AG04450 (cell line): ENCODE data around the gene C20orf141. TPM values are rescaled to one million over a fixed set of nuclear protein-coding genes. Genes with fewer than 3 reads are reported as not detected.

Experiments used
- CTCF ChIA-PET: fragments of 300-600, 350-600 bp; formaldehyde crosslinking; extraction: SDS; loops from one replicate; lab custom pipeline; 2022; ENCODE audit warnings: antibody characterized with exemption, inconsistent platforms; lab: Charles Lee
- POLR2A ChIA-PET: fragments of 350-600 bp; formaldehyde crosslinking; extraction: SDS; loops from one replicate; lab custom pipeline; 2021; ENCODE audit warnings: antibody characterized with exemption, inconsistent platforms; lab: Yijun Ruan, JAX
- DNase-seq: peaks from one replicate; pipeline ENCODE4 v3.0.0-alpha.2; 2011; ENCODE audit warnings: low read depth, low spot score
- H3K27ac ChIP-seq: one replicate; pipeline ENCODE4 v1.5.1; 2012; ENCODE audit warnings: low read depth, low read length, control low read depth
- H3K27me3 ChIP-seq: one replicate; pipeline ENCODE4 v1.6.0; 2012; ENCODE audit warnings: low read length; ENCODE audit not compliant: control insufficient read depth, insufficient read depth
- H3K4me3 ChIP-seq: 2 replicates; pipeline ENCODE4 v1.5.1; 2011; ENCODE audit warnings: mild to moderate bottlenecking, low read depth, low read length, control low read depth
- H3K9me3 ChIP-seq: 2 replicates; pipeline ENCODE4 v1.5.1; 2012; ENCODE audit warnings: low read length; ENCODE audit not compliant: control insufficient read depth, insufficient read depth
- polyA plus RNA-seq: library from polyadenylated mRNA; depleted of rRNA; stranded (reverse); fragments of >200 nt; gene quantifications from 2 replicates; pipeline ENCODE4 v1.2.3, GENCODE V29; 2011
- TF ChIP-seq, protein P1 (sequence below): IDR thresholded peaks from 2 replicates; pipeline ENCODE4 v1.5.1; 2011; ENCODE audit warnings: low read depth, low read length, control low read depth, inconsistent platforms

C20orf141 gene
- polyA plus RNA-seq, 1 experiment, result not detected

DNA sequence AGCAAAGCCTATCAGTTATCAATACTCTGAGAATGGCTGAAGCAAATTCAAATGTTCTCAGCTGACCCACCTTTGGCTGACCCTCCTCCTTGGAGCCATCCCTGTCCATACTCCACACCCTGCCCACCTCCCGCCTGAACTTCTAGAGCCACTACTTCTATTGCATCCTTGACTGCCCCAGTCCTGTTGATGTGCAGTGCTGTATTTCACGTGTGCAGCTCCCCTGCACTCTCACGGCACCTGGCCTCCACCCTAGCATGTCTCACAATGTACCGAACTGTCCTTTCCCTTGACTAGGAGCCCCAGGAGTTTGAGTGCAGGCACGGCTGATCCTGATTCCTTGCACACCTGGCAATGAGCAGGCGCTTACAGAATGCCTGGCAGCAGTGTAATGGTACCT, 21.3 kb upstream of the C20orf141 start:
- H3K4me3 ChIP-seq, result no peak overlapping the region
- peaks cover 16% of the 10 kb centered on the region for H3K27me3 ChIP-seq
- no peak for DNase-seq
- ChIA-PET POLR2A (no interaction called here), CTCF (no interaction called here)
- TF ChIP-seq, protein P1, sequence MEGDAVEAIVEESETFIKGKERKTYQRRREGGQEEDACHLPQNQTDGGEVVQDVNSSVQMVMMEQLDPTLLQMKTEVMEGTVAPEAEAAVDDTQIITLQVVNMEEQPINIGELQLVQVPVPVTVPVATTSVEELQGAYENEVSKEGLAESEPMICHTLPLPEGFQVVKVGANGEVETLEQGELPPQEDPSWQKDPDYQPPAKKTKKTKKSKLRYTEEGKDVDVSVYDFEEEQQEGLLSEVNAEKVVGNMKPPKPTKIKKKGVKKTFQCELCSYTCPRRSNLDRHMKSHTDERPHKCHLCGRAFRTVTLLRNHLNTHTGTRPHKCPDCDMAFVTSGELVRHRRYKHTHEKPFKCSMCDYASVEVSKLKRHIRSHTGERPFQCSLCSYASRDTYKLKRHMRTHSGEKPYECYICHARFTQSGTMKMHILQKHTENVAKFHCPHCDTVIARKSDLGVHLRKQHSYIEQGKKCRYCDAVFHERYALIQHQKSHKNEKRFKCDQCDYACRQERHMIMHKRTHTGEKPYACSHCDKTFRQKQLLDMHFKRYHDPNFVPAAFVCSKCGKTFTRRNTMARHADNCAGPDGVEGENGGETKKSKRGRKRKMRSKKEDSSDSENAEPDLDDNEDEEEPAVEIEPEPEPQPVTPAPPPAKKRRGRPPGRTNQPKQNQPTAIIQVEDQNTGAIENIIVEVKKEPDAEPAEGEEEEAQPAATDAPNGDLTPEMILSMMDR, result no peak
- H3K27ac ChIP-seq, result no peak overlapping the region
- no peaks in the 10 kb centered on the region for H3K9me3 ChIP-seq

DNA sequence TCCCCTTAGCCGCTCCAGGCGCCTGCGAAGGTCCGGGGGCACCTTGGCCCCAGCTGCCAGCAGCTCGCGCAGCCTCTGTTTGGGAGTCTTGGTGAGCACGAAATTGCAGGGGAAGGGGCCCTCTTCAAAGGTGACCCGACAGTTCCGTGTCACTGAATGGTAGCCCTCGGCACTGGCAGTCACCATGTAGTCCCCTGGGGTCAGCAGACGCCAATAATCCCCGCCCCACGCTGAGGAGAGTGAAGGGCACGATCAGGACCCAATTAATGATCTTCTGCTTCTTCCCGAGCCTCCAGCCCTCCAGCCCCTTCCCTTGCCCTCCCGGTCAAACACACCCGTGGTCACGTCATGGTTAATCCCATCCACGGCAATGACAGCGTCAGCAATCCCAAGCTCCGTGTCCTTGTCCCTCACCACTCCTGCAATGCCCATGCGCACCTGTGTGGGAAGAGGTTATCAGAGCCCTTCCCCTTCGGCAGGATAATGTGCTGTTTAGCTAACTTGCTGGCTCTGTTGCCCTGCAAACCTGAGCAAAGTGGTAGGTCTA, 20.5 kb upstream of the C20orf141 start:
- Histone ChIP-seq H3K27ac (no peak overlapping the region), H3K27me3 (peaks cover 21% of the 10 kb centered on the region), H3K4me3 (no peak overlapping the region), H3K9me3 (no peaks in the 10 kb centered on the region)
- POLR2A ChIA-PET, result interaction anchor here (0.5 to 0.6 kb wide), 2 partner anchors 18 to 91 kb away, joined by 3 read pairs; no protein-coding TSS in a partner anchor
- DNase-seq, result no peak
- TF ChIP-seq, protein P1, result no peak
- CTCF ChIA-PET, result no interaction called here

DNA sequence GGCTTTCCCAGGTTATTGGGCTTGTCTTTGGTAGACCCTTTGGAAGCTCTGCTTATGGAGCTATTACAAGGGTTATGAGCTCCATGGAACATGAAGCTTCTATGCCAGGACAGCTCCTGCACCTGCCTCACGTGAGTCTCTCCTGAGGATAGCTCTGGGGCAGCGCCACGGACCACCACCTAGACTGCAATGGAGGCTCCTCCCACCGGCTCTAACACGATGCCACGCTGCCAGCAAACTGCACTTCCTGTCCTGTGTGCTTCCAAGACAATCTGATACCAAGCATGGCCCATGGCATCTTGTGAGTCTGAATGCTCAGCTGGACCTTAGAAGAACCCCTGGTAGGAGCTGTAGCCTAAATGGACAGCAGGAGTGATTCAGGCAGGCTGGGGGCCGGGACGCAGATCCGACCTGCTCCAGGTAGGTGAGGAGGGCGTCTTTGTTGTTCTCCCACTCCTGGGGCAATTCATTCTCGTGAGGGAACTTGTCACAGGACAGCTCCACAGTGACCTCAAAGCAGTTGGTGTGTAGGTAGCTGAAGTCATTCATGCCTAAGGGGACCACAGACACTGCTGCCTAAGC, 19.8 kb upstream of the C20orf141 start:
- Histone ChIP-seq H3K4me3 (no peak overlapping the region), H3K9me3 (no peaks in the 10 kb centered on the region), H3K27me3 (peaks cover 23% of the 10 kb centered on the region), H3K27ac (no peak overlapping the region)
- DNase-seq, result no peak
- TF ChIP-seq, protein P1, result no peak
- ChIA-PET CTCF (no interaction called here), POLR2A (interaction anchor here (0.5 to 0.6 kb wide), 2 partner anchors 15 to 17 kb away, joined by 3 to 5 read pairs; no protein-coding TSS in a partner anchor)

DNA sequence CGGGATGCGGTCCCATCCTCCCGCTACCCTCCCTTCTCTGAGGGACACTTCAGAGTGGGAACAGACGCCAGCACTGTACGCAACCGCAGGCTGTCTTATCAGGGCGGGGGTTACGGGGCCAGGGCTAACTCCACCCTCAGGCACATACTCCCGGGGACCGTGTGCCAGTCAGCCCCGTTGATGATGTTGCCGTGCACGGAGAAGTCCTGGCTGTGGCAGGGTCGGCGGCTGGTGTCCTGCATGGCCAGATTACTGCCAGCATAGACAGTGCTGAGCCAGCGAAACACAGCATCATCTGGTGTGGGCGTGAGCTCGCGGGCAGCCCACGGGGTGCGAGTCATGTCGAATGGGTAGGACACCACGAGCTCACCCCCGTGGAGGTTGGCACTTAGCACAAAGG, 19.3 kb upstream of the C20orf141 start:
- CTCF ChIA-PET, result no interaction called here

More for the DNA sequence above, 19.3 kb upstream of the C20orf141 start:
- H3K27me3 ChIP-seq, result peaks cover 23% of the 10 kb centered on the region
- TF ChIP-seq, protein P1, result no peak
- H3K9me3 ChIP-seq, result no peaks in the 10 kb centered on the region
- H3K4me3 ChIP-seq, result no peak overlapping the region
- POLR2A ChIA-PET, result interaction anchor here (0.5 kb wide), 1 partner anchor 14 kb away, joined by 5 read pairs; no protein-coding TSS in a partner anchor
- H3K27ac ChIP-seq, result no peak overlapping the region
- no peak for DNase-seq
